Measurements from ENCODE around the gene DLEC1. TPM values are rescaled to one million over a fixed set of nuclear protein-coding genes. Genes with fewer than 3 reads are reported as not detected.

Gene DLEC1
- total and polyA plus RNA-seq, 2 experiments from 2014 or later: 0.31 to 0.66 TPM

DNA sequence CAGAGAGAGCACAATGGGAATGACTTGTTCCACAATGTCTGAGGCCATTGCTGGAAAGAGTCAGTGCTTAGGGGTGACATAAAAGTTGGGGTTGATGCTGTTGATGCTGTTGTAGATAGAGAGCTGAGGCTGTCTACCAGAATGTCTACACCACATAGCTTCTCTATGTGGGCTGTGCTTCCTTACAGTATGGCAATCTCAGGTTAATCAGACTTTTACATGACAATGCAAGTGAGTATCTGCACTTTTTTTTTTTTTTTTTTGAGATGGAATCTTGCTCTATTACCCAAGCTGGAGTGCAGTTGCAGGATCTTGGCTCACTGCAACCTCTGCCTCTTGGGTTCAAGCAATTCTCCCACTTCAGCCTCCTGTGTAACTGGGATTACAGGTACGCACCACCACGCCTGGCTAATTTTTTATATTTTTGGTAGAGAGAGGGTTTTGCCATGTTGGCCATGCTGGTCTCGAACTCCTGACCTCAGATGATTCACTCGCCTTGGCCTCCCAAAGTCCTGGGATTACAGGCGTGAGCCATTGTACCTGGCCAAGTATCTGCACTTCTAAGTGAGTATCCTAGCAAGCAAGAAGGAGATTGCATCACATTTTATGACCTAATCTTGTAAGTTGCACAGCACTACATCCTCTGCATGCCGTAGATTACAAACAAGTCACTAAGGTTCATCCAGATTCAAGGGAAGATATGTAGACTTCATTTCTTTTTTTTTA is 28.7 kb downstream of the DLEC1 start (continued):
- TF ChIP-seq, protein P1, sequence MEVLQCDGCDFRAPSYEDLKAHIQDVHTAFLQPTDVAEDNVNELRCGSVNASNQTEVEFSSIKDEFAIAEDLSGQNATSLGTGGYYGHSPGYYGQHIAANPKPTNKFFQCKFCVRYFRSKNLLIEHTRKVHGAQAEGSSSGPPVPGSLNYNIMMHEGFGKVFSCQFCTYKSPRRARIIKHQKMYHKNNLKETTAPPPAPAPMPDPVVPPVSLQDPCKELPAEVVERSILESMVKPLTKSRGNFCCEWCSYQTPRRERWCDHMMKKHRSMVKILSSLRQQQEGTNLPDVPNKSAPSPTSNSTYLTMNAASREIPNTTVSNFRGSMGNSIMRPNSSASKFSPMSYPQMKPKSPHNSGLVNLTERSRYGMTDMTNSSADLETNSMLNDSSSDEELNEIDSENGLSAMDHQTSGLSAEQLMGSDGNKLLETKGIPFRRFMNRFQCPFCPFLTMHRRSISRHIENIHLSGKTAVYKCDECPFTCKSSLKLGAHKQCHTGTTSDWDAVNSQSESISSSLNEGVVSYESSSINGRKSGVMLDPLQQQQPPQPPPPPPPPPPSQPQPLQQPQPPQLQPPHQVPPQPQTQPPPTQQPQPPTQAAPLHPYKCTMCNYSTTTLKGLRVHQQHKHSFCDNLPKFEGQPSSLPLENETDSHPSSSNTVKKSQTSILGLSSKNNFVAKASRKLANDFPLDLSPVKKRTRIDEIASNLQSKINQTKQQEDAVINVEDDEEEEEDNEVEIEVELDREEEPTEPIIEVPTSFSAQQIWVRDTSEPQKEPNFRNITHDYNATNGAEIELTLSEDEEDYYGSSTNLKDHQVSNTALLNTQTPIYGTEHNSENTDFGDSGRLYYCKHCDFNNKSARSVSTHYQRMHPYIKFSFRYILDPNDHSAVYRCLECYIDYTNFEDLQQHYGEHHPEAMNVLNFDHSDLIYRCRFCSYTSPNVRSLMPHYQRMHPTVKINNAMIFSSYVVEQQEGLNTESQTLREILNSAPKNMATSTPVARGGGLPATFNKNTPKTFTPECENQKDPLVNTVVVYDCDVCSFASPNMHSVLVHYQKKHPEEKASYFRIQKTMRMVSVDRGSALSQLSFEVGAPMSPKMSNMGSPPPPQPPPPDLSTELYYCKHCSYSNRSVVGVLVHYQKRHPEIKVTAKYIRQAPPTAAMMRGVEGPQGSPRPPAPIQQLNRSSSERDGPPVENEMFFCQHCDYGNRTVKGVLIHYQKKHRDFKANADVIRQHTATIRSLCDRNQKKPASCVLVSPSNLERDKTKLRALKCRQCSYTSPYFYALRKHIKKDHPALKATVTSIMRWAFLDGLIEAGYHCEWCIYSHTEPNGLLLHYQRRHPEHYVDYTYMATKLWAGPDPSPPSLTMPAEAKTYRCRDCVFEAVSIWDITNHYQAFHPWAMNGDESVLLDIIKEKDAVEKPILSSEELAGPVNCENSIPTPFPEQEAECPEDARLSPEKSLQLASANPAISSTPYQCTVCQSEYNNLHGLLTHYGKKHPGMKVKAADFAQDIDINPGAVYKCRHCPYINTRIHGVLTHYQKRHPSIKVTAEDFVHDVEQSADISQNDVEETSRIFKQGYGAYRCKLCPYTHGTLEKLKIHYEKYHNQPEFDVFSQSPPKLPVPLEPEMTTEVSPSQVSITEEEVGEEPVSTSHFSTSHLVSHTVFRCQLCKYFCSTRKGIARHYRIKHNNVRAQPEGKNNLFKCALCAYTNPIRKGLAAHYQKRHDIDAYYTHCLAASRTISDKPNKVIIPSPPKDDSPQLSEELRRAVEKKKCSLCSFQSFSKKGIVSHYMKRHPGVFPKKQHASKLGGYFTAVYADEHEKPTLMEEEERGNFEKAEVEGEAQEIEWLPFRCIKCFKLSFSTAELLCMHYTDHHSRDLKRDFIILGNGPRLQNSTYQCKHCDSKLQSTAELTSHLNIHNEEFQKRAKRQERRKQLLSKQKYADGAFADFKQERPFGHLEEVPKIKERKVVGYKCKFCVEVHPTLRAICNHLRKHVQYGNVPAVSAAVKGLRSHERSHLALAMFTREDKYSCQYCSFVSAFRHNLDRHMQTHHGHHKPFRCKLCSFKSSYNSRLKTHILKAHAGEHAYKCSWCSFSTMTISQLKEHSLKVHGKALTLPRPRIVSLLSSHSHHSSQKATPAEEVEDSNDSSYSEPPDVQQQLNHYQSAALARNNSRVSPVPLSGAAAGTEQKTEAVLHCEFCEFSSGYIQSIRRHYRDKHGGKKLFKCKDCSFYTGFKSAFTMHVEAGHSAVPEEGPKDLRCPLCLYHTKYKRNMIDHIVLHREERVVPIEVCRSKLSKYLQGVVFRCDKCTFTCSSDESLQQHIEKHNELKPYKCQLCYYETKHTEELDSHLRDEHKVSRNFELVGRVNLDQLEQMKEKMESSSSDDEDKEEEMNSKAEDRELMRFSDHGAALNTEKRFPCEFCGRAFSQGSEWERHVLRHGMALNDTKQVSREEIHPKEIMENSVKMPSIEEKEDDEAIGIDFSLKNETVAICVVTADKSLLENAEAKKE (CRISPR knock-in tag; IDR thresholded peaks at IDR 0.05): no peak
- TF ChIP-seq EZH2 (IDR thresholded peaks at IDR 0.05; ENCODE audit: low read depth, unreplicated experiment) (no peak), STAT1 (IDR thresholded peaks at IDR 0.05; ENCODE audit: unreplicated experiment) (no peak), CREB1 (CRISPR knock-in tag; IDR thresholded peaks at IDR 0.05; ENCODE audit: low read depth) (no peak), NANOG (IDR thresholded peaks at IDR 0.05; ENCODE audit: borderline replicate concordance) (no peak), ZNF114 (CRISPR knock-in tag; IDR thresholded peaks at IDR 0.05) (no peak)

DNA sequence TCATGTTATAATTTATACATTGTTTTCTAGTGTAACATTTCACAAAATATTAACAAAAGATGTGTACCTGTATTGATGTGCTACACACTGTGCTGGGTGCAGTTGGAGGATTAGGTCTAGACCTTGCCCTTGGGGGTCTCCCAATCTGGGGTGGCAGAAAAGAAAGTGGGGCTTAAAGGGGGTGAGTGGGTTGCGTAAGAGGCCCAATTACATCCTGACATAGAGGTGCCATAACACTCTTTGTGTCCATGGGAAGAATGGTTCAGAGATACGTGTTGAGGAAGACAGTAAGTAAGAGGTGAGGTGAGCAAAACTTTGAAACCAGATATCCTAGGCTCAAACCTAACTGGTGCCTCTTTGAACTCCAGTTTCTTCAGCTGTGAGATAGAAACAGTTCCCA is 31.0 kb downstream of the DLEC1 start:
- Histone ChIP-seq H3K27ac (ENCODE audit: low read depth) (no peak overlapping the region), H3F3A (replicated peaks; ENCODE audit: low read depth) (no peaks in the 10 kb centered on the region), H3K9me2 (ENCODE audit: insufficient read depth) (peaks cover 8% of the 10 kb centered on the region; the same call in 1 of the 2 replicates), H4K20me1 (replicated peaks; ENCODE audit: insufficient read depth) (no peaks in the 10 kb centered on the region), H3K27me3 (ENCODE audit: insufficient read depth) (no peaks in the 10 kb centered on the region), H3K4me3 (no peak overlapping the region), H3K36me3 (ENCODE audit: insufficient read depth) (0 out of 2 replicates have a peak, but pooled peaks cover 3% of the 10 kb centered on the region), H3K4me1 (ENCODE audit: insufficient read depth) (peaks cover 17% of the 10 kb centered on the region), H3K4me2 (0 out of 2 replicates have a peak overlapping the region, but pooled peaks have one; percentile 48), H3K79me2 (replicated peaks; ENCODE audit: insufficient read depth) (no peaks in the 10 kb centered on the region), H2AFZ (peak overlapping the region; percentile 76; the same call in 1 of the 2 replicates)
- Mint-ChIP-seq H3K27me3 (ENCODE audit: insufficient read depth, low read depth, poor library complexity) (peaks cover 5% of the 10 kb centered on the region), H3K36me3 (ENCODE audit: low read depth) (peaks cover 17% of the 10 kb centered on the region), H3K4me1 (no peaks in the 10 kb centered on the region), H3K4me3 (no peak overlapping the region), H3K27ac (no peak overlapping the region), H3K9me3 (peaks cover 14% of the 10 kb centered on the region)
- no peak for ATAC-seq
- no peak for DNase-seq (ENCODE audit: low spot score)
- TF ChIP-seq ZNF114 (CRISPR knock-in tag; IDR thresholded peaks at IDR 0.05) (no peak), STAT1 (IDR thresholded peaks at IDR 0.05; ENCODE audit: unreplicated experiment) (no peak), ZNF331 (CRISPR knock-in tag; IDR thresholded peaks at IDR 0.05; ENCODE audit: low read depth) (no peak), NANOG (IDR thresholded peaks at IDR 0.05; ENCODE audit: borderline replicate concordance) (no peak), EZH2phosphoT487 (IDR thresholded peaks at IDR 0.05; ENCODE audit: unreplicated experiment) (no peak), POLR2AphosphoS5 (IDR thresholded peaks at IDR 0.05; ENCODE audit: low read depth) (no peak), JUNB (IDR thresholded peaks at IDR 0.05; ENCODE audit: unreplicated experiment) (no peak), EZH2 (IDR thresholded peaks at IDR 0.05; ENCODE audit: low read depth, unreplicated experiment) (no peak)
- TF ChIP-seq, protein P2, sequence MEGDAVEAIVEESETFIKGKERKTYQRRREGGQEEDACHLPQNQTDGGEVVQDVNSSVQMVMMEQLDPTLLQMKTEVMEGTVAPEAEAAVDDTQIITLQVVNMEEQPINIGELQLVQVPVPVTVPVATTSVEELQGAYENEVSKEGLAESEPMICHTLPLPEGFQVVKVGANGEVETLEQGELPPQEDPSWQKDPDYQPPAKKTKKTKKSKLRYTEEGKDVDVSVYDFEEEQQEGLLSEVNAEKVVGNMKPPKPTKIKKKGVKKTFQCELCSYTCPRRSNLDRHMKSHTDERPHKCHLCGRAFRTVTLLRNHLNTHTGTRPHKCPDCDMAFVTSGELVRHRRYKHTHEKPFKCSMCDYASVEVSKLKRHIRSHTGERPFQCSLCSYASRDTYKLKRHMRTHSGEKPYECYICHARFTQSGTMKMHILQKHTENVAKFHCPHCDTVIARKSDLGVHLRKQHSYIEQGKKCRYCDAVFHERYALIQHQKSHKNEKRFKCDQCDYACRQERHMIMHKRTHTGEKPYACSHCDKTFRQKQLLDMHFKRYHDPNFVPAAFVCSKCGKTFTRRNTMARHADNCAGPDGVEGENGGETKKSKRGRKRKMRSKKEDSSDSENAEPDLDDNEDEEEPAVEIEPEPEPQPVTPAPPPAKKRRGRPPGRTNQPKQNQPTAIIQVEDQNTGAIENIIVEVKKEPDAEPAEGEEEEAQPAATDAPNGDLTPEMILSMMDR (conservative IDR thresholded peaks at IDR 0.05; ENCODE audit: low read depth in 2 of 2): no peak
- TF ChIP-seq, protein P3, sequence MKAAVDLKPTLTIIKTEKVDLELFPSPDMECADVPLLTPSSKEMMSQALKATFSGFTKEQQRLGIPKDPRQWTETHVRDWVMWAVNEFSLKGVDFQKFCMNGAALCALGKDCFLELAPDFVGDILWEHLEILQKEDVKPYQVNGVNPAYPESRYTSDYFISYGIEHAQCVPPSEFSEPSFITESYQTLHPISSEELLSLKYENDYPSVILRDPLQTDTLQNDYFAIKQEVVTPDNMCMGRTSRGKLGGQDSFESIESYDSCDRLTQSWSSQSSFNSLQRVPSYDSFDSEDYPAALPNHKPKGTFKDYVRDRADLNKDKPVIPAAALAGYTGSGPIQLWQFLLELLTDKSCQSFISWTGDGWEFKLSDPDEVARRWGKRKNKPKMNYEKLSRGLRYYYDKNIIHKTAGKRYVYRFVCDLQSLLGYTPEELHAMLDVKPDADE (IDR thresholded peaks at IDR 0.05): no peak

All from GM23338 (cell line).